Measurements from ENCODE around the gene TMEM101.

Gene TMEM101

DNA sequence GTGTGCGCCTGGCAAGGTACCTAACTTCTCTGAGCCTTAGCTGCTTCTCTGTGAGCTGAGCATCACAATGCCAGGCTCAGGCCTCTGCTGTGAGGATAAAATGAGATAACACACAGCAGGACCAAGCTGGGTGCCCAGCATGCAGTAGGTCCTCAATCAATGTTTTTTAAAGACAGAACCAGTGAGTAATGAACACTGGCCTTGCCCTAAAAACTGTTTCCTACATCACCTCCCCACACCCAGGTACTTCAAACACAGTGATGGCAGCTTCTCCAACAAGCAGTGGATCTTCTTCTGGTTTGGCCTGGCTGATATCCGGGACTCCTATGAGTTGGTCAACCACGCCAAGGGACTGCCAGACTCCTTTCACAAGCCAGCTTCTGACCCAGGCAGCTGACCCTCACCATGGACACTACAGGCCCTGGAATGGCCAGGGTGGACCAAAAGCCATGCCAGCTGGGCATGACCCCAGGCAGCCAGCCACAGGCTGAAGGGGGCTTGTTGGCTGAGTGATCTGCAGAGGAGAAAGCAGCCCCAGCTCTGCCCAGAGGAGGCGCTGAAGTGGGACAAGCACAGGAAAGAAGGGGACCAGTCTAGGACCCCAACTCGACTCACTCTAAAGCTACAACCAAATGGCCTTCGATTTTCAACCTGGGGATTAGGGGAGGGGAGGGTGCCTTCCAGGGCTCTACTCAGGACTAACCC, 6.4 kb downstream of the TMEM101 start:
- Histone ChIP-seq H3K4me2 (peak overlapping the region; percentile 100), H4K20me1 (peaks cover 27% of the 10 kb centered on the region), H3K4me3 (peak overlapping the region; percentile 75; the same call in 1 of the 2 replicates), H3K9ac (0 out of 2 replicates have a peak overlapping the region, but pooled peaks have one; percentile 69), H3K4me1 (peaks cover 56% of the 10 kb centered on the region), H3K27ac (no peak overlapping the region), H3K27me3 (peaks cover 42% of the 10 kb centered on the region), H3K36me3 (peaks cover 32% of the 10 kb centered on the region; the same call in 1 of the 2 replicates), H3K9me3 (no peaks in the 10 kb centered on the region)
- no peak for TF ChIP-seq Cebpa-rat (IDR thresholded peaks at IDR 0.05)

DNA sequence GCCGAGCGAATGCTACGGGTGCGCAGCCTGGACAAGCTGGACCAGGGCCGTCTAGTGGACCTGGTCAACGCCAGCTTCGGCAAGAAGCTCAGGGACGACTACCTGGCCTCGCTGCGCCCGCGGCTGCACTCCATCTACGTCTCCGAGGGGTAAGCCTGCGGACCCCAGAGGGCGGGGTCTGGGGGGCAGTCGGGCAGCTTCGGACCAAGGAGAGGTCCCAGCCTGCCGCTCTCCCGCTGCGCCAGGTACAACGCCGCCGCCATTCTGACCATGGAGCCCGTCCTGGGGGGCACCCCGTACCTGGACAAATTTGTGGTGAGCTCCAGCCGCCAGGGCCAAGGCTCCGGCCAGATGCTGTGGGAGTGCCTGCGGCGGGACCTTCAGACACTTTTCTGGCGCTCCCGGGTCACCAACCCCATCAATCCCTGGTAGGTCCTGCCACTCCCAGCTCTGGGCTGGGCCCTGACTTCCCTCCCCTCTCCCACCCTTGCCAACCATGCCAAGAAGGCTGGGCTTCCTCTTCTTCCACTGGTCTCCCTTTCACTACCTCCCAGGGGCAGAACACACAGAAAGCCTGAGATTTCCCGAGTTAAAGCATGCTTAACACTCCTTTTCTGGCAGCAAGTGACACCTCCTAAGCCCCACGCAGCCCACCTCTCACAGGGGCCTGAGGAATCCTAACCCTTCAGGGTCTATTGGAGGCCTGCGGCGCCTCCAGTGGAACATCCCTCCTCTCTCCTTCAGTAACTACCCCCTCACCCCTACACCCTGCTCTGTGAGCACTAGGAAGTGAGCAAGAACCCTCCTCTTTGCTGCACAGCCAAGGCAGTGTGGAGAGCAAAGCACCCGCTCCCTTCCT, 7.2 kb downstream of the TMEM101 start:
- Histone ChIP-seq H3K4me3 (peak overlapping the region; percentile 75), H3K27ac (no peak overlapping the region), H3K9me3 (no peaks in the 10 kb centered on the region), H3K36me3 (peaks cover 26% of the 10 kb centered on the region; the same call in 1 of the 2 replicates), H3K9ac (peak overlapping the region; percentile 69), H3K4me2 (peak overlapping the region; percentile 100), H3K27me3 (peaks cover 50% of the 10 kb centered on the region), H4K20me1 (peaks cover 27% of the 10 kb centered on the region), H3K4me1 (peaks cover 56% of the 10 kb centered on the region)
- no peak for TF ChIP-seq Cebpa-rat (IDR thresholded peaks at IDR 0.05)

DNA sequence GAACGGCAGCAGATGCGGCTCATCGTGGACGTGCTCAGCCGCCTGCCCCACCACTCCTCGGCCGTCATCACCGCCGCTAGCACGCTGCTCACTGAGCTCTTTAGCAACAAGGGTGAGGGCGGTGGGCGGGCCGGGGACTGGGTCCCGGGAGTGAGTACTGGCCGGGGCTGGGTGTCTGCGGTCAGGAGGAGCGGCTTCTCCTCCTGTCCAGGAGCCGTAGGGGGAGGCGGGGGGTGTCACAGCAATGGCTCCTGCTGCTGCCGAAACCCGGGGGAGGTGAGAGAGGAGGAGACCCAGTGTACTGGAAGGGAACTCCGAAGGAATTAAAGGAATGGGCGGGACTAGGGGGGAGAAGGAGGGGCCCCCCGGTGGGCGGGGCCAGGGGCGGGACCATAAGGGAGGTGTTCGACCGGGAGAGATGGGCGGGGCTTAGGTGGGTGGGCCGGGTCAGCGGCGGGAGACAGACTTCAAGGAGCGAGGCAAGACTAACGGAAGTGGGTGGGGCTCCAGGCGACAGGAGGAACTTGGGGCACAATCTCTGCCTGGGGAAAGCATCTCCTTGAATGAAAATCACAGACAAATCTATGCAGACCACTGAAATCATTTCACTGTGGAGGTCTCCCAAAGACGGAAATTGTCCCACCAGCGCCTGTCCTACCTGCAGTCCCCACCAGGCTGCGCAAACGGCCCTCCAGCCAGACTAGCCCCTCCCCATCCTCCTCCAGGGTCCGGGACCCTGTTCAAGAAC, 8.0 kb downstream of the TMEM101 start:
- Histone ChIP-seq H3K4me1 (peaks cover 48% of the 10 kb centered on the region), H3K9ac (peak overlapping the region; percentile 69), H3K27me3 (peaks cover 58% of the 10 kb centered on the region), H4K20me1 (peaks cover 27% of the 10 kb centered on the region), H3K4me2 (peak overlapping the region; percentile 100), H3K36me3 (peaks cover 20% of the 10 kb centered on the region; the same call in 1 of the 2 replicates), H3K27ac (no peak overlapping the region), H3K9me3 (no peaks in the 10 kb centered on the region), H3K4me3 (peak overlapping the region; percentile 75)
- TF ChIP-seq Cebpa-rat (IDR thresholded peaks at IDR 0.05): no peak

GRCh38 chr17:44006272-44006597, 8.5 kb downstream of the TMEM101 start:
- H3K36me3 ChIP-seq: peaks cover 15% of the 10 kb centered on the region; the same call in 1 of the 2 replicates
- peak overlapping the region; percentile 75 for H3K4me3 ChIP-seq
- TF ChIP-seq Cebpa-rat (IDR thresholded peaks at IDR 0.05): no peak
- no peak overlapping the region for H3K27ac ChIP-seq
- H3K27me3 ChIP-seq: peaks cover 63% of the 10 kb centered on the region
- no peaks in the 10 kb centered on the region for H3K9me3 ChIP-seq
- peak overlapping the region; percentile 28; the same call in 1 of the 2 replicates for H3K9ac ChIP-seq
- peaks cover 43% of the 10 kb centered on the region for H3K4me1 ChIP-seq
- peaks cover 27% of the 10 kb centered on the region for H4K20me1 ChIP-seq
- H3K4me2 ChIP-seq: peak overlapping the region; percentile 100

DNA sequence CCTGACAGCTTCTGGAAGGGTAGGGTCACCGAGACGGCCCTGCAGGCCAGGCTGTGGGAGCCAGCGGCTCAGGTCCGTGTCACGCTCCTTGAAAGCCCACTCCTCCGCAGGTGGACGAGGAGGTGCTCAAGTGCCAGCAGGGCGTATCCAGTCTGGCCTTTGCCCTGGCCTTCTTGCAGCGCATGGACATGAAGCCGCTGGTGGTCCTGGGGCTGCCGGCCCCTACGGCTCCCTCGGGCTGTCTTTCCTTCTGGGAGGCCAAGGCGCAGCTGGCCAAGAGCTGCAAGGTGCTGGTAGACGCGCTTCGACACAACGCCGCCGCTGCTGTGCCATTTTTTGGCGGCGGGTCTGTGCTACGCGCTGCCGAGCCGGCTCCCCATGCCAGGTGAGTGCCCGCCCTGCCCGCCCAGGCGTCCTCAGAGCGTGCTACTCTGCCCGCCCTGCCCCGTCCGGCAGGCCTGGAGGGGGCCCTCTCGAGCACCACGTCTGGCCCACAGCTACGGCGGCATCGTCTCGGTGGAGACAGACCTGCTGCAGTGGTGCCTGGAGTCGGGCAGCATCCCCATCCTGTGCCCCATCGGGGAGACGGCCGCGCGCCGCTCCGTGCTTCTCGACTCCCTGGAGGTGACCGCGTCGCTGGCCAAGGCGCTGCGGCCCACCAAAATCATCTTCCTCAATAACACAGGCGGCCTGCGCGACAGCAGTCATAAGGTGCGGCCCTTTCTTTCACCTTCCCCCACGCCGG, 9.1 kb downstream of the TMEM101 start:
- Histone ChIP-seq H3K27ac (no peak overlapping the region), H3K9ac (no peak overlapping the region), H3K4me1 (peaks cover 37% of the 10 kb centered on the region), H3K36me3 (peaks cover 11% of the 10 kb centered on the region; the same call in 1 of the 2 replicates), H3K4me3 (peak overlapping the region; percentile 75), H3K4me2 (peak overlapping the region; percentile 100), H3K9me3 (no peaks in the 10 kb centered on the region), H4K20me1 (peaks cover 27% of the 10 kb centered on the region), H3K27me3 (peaks cover 68% of the 10 kb centered on the region)
- no peak for TF ChIP-seq Cebpa-rat (IDR thresholded peaks at IDR 0.05)

GRCh38 chr17:44004761-44005526, 9.8 kb downstream of the TMEM101 start:
- no peak overlapping the region for H3K9ac ChIP-seq
- H3K4me3 ChIP-seq: 0 out of 2 replicates have a peak overlapping the region, but pooled peaks have one; percentile 11
- H3K9me3 ChIP-seq: no peaks in the 10 kb centered on the region

GRCh38 chr17:44004077-44004760, 10.5 kb downstream of the TMEM101 start, which contains the start of gene NAGS:
NAGS (plus strand) TSS chr17:44004622; CDS start chr17:44004664, 42 bp downstream.
- Histone ChIP-seq H3K27me3 (peaks cover 68% of the 10 kb centered on the region), H3K4me3 (0 out of 2 replicates have a peak within 1 kb of the TSS, but pooled peaks have one; percentile 11), H3K4me2 (no peak within 1 kb of the TSS), H4K20me1 (peaks cover 27% of the 10 kb centered on the region), H3K9me3 (no peaks in the 10 kb centered on the region), H3K4me1 (peaks cover 36% of the 10 kb centered on the region), H3K9ac (no peak within 1 kb of the TSS), H3K27ac (no peak within 1 kb of the TSS), H3K36me3 (0 out of 2 replicates have a peak, but pooled peaks cover under 1% of the 10 kb centered on the region)
- TF ChIP-seq Cebpa-rat (IDR thresholded peaks at IDR 0.05): no peak

More at GRCh38 chr17:44004761-44005526, 9.8 kb downstream of the TMEM101 start:
- TF ChIP-seq Cebpa-rat (IDR thresholded peaks at IDR 0.05): no peak
- Histone ChIP-seq H3K4me1 (peaks cover 36% of the 10 kb centered on the region), H3K36me3 (peaks cover 6% of the 10 kb centered on the region; the same call in 1 of the 2 replicates), H3K27ac (no peak overlapping the region), H3K4me2 (no peak overlapping the region), H4K20me1 (peaks cover 27% of the 10 kb centered on the region), H3K27me3 (peaks cover 68% of the 10 kb centered on the region)

Measured in BLaER1 (cell line).